IPS-NIHi11 (cell line): Measurements from ENCODE around the gene FOXJ3.

Experiments
- DNase-seq: peaks from one replicate; pipeline ENCODE4 v3.0.0; 2012; ENCODE audit warnings: mixed read lengths, low spot score

Gene FOXJ3

DNA sequence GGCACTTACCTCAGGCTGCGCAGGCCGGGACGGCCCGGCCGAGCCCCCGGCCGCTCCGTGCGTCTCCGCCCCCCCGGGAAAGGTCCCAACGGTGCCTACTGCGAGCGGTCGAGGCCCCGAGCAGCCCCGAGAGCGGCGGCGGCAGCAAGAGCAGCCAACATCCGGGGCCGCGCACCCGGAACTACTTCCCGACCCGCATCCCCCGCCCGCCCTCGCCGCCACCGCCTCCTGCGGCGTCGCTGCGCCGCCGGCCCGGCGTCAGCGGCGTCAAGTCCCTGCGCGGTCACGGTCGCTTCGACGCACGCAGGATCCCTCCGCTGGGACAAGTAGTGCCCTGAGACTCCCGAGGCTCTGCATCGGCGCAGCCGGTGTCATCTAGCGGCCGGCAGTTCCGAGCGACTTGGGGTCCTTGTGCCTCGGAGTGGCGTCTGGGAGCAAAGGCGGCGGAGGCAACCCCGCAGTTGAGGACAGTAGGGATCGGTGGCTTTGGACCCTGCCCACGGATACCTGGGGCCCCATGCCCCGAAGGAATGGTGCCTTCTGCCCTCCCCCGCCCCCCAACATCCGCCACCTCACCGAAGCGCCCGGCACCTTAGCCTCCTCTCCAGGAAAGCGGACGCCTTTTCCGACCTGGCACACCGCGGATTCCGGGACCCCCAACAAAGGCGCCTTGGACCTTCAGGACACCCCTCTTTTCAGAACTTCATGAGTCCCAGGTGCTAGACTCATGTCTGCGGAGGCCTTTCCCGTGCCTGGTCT lies at the start of gene FOXJ3:
Gene FOXJ3, minus strand, starts transcription at position 186 of the 759 bp plus-strand sequence. CDS start 24,142 bp downstream, outside the sequence.
- peak; percentile 96 for DNase-seq

GRCh38 chr1:42381280-42381673 lies 46.2 kb upstream of the FOXJ3 start:
- DNase-seq, result no peak

DNA sequence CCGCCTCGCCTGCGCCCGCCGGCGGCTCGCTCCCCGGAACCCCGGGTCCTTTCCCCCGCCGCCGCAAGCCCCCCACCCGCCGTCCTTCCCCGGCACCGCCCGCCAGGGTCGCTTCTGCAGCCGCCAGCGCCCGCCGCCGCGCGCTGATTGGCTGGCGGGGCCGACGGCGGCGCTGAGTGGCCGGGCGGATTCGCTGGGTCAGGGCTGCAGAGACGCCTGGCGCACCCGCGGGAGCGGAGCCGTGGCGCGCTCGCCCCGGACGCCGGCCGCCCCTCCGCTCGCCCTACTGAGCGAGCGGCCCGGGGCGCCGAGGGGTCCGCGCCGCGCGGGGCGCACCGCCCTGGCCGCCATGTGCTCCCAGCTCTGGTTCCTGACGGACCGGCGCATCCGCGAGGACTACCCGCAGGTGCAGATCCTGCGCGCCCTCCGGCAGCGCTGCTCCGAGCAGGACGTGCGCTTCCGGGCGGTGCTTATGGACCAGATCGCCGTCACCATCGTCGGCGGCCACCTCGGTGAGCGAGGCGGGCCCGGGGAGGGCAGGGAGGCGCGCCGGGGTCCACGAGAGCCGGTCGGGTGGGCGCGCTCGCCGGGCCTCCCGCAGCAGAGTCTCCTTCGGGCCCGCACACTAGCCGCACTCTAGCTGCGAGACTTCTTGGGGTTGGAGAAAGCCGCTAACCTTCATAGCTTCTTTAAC lies 45.7 kb upstream of the FOXJ3 start, which contains the start of gene RIMKLA:
Gene RIMKLA, plus strand, starts transcription at position 207 of the 694 bp plus-strand sequence. Its CDS starts 143 bp downstream, at position 350.
- DNase-seq, result peak; percentile 98

DNA sequence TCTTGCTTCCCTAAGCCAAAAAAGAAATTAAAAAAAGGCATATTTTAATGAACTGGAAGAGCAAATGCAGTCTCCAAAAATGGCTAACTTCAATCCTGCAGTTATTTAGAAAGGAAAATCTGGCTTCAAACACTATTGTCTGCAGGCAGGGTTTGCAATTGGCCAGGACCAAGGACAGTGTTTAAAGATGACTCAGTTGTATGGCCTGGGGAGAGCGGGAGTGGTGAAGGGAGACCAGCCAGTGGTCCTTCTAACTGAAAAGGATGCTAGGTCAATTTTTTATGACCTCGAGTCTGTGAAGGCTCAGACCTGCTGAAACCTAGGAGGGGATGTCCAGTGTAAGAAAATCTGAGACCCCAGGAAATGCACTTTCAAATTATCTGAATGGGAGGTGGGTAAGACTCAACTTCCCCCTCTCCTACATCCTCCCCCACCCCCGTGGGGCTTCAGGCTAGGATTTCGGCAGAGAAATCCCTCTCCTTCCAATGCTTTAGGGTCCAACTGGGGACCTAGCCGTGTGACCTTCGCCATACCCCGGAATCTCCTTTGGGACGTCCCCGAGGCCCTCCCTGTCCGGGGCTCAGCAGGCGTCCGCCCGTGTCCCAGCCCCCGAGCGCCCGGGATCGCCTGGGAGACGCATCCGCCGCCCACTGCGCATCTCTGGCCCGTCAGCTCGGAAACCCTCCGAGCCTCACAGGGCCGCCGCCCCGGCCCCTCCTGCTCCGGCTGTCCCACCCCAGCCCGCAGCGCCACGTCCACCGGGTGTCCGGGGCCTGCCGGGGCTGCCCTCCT lies 45.0 kb upstream of the FOXJ3 start:
- peak; percentile 70 for DNase-seq

GRCh38 chr1:42372796-42373195 lies 37.8 kb upstream of the FOXJ3 start:
- DNase-seq, result no peak

DNA sequence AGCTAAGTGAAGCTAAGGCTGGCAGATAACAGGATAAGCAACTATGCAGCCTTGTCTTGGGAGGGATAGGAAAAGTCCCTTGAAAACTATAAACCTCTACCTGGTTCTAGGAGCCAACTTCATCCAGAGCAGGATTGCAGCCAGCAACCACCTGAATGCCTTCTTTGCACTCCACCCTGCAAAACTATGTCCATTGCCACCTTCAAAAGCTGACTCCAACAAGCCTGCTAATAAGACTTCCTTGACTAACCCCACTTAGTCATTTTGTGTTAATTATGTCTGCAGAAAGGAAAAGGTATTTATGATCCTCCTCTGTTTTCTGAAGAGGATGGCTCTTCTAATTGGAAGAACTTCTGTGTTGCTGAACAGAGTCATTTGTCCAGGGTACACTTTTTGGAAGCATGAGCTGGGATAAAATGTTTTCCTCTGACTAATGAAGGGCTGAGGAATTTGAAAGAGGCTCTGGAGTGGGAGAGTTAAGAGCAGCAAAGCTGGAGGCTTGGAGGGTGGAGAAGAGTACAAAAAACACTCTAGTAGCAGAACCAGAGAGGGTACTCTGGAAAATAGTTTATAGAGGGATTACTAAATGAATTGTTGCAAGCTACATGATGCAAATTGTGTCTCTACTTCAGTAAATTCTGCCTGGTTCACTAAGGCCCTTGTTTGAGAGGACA lies 36.0 kb upstream of the FOXJ3 start:
- no peak for DNase-seq

GRCh38 chr1:42369471-42369870 lies 34.4 kb upstream of the FOXJ3 start:
- DNase-seq, result no peak

GRCh38 chr1:42368096-42368795 lies 33.2 kb upstream of the FOXJ3 start:
- DNase-seq, result no peak

DNA sequence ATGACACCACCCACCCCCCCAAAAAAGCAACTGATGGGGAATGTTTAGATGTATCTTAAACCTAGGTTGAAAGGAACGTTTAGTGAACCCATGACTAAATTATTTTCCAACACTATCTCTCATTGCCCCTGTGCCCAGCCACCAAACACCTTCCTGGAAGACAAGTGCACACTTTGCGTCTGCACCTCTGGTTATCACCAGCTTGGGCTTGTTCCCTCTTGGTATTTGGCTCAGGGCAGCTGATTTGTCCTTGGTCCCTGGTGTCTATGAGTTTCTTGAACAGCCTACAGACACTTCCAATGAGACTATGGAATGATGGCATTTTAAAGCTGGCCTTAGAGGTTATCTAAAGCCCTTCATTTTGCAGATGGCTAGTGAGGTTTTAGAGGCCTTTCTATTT lies 30.1 kb upstream of the FOXJ3 start:
- DNase-seq, result no peak

DNA sequence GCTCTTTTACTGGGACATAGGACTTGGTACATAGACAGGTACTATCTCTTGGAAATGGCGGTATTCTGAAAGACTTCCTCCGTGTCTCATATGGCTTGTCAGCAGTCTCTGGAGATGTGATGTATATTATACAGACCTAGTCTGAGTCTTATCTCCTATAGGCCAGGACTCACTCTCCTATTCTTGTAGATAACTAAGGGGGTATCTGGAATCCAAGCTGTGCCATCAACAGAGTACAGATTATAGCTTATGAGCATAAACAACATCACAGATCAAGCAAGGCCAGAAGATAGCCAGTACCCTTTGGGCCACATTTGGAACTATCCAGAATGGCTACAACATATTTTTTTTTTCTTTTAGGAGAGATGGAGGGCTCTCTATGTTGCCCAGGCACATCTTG lies 29.5 kb upstream of the FOXJ3 start:
- DNase-seq, result no peak

DNA sequence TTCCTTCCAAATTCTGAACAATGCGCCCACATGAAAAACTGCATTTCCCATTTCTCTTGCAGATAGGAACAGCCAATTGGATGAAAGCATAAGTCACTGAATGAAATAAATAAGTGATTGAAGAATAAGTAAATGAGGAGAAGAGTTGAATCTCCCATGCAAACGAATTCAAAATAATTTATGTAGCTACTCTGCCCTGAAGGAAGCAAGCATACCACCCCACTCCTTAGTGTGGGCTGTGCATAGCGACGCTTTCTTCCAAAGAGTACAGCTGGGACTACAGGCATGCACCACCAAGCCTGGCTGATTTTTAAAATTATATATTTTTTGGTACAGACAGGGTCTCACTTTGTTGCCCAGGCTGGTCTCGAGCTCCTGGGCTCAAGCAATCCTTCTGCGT lies 29.1 kb upstream of the FOXJ3 start:
- DNase-seq, result no peak

- no peak for DNase-seq
Measured at GRCh38 chr1:42359466-42359865, 24.4 kb upstream of the FOXJ3 start.

DNA sequence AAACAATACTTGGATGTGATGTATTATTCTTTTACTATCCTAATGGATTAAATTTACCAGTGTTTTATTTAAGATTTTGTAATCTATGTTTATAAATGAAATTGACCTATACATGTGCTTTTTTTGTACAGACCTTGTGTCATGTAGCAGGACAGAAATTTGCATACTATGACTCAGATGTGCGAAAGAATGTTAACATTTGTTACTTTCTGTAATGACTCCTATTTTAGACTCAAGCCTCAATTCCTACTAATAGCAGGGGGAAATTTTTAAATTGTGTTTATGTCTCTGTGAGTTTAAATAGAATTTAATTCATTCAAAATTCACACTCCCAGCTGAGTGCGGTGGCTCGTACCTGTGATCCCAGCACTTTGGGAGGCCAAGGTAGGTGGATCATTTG lies 23.8 kb upstream of the FOXJ3 start:
- DNase-seq, result no peak

- no peak for DNase-seq
Measured at GRCh38 chr1:42350086-42350485, 15.1 kb upstream of the FOXJ3 start.

DNA sequence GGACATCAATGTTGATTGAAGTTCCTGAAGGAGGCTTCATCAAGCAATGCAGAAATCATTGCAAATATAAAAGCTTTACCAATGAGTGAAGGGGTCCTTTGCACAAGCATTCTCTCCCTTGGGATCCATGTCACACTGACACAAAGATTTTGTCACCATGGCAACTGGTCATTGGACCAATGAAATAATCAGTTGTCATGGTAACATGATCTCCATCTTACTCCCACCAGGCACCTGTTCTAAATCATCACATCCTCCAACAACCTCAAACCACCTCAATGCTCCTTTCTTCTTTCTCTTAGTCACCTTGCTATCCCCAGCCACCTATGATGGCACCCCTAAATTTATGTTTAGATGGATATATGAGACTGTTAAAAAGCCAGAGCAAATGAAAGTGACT lies 13.5 kb upstream of the FOXJ3 start:
- DNase-seq, result no peak

- DNase-seq, result no peak
Measured at GRCh38 chr1:42343049-42343448, 8.0 kb upstream of the FOXJ3 start.

DNA sequence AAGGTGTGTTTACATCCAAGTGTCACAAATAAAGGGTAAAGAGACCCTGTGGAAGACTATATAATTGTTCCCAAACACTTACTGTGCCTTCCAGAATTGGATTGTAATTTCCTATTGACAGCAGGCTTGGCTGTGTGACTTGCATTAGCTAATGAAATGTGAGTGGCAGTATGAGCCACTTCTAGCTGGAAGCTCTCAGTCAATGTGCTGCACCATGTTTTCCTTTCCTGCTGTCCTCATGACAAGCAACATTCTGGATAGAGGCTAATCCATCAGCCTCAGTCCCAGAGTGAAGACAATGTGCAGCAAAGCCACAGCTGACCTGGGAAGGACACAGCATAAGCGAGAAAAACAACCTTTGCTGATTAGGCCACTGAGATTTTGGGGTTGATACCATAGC lies 5.9 kb upstream of the FOXJ3 start:
- DNase-seq, result no peak

- DNase-seq, result no peak
Measured at GRCh38 chr1:42340093-42340492, 5.1 kb upstream of the FOXJ3 start.

- no peak for DNase-seq
Measured at GRCh38 chr1:42336978-42337377, 1.9 kb upstream of the FOXJ3 start.

GRCh38 chr1:42335809-42336518 lies 929 bp upstream of the FOXJ3 start:
- DNase-seq, result no peak
